Neutrophil (primary cell): ENCODE results near the gene SLC25A21.

Experiments used
- H3K27ac ChIP-seq: fragments of 200-600 bp; sonication (generic); 2 replicates; pipeline ENCODE4 v1.5.1; 2016; ENCODE audit warnings: mild to moderate bottlenecking, moderate library complexity
- H3K27me3 ChIP-seq: fragments of 200-600 bp; sonication (generic); 2 replicates; pipeline ENCODE4 v1.6.0; 2016; ENCODE audit warnings: mild to moderate bottlenecking
- H3K36me3 ChIP-seq: fragments of 200-600 bp; sonication (generic); 2 replicates; pipeline ENCODE4 v1.5.1; 2017
- H3K4me1 ChIP-seq, 2 experiments: fragments of 200-600 bp in 1 of 2; sonication (generic) in 1 of 2; 1 replicate in 1 of 2; 2 replicates in 1 of 2; pipeline versions ENCODE4 v1.5.1 to v1.6.1; 2013 to 2016; ENCODE audit warnings: low read depth in 1 of 2, low read length in 1 of 2, mild to moderate bottlenecking in 1 of 2, moderate library complexity in 1 of 2; ENCODE audit not compliant: control insufficient read depth in 1 of 2, insufficient read depth in 1 of 2
- H3K4me3 ChIP-seq, 2 experiments: fragments of 200-600 bp in 1 of 2; sonication (generic) in 1 of 2; 1 replicate in 1 of 2; 2 replicates in 1 of 2; pipeline ENCODE4 v1.5.1; 2013 to 2016; ENCODE audit warnings: low read depth in 1 of 2, low read length in 1 of 2, mild to moderate bottlenecking in 1 of 2, moderate library complexity in 1 of 2
- H3K9me3 ChIP-seq: fragments of 200-600 bp; sonication (generic); 2 replicates; pipeline ENCODE4 v1.5.1; 2016
- TF ChIP-seq, protein P1 (sequence below): fragments of 200-600 bp; sonication (generic); IDR thresholded peaks from 2 replicates; pipeline ENCODE4 v1.5.1; 2016; ENCODE audit warnings: antibody characterized with exemption

SLC25A21 gene

DNA sequence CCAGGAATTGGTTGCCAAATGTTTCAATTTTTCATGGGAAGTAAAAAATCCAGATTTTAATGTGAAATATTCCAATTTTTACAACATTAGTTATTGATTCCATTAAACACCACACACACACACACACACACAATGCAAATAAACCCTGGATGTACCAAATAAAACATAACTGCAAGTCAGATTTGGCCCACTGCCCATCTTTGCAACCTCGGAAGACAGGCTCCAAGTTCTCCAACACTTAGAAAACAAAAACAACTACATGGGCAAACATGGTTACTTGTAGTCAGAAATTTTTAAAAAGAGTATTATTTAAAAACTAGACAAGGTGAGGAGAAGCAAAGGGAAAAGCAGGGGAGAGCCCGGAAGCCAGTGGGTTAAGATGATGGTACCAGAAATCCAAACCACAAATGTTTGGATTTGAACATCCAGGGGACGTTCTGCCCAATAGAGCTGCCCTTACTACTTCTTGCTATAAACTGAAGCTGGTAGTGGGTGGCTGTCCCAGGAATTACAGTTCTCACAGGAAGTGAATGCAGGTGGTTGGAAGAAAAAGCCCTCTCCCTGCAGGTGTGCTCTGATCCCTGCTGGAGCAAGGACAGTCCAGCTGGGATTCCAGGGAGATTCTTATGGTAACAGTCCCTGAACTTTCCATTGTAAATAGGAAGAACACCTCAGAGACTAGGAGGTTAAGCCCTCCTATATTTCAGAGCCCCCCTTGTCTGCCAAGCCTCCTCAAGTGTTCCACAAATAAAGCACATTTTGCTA is 111.7 kb downstream of the SLC25A21 start:
- H3K36me3 ChIP-seq: no peaks in the 10 kb centered on the region
- no peaks in the 10 kb centered on the region for H3K4me1 ChIP-seq
- H3K9me3 ChIP-seq: no peaks in the 10 kb centered on the region
- H3K4me3 ChIP-seq: no peak overlapping the region
- no peak overlapping the region for H3K27ac ChIP-seq
- TF ChIP-seq, protein P1, sequence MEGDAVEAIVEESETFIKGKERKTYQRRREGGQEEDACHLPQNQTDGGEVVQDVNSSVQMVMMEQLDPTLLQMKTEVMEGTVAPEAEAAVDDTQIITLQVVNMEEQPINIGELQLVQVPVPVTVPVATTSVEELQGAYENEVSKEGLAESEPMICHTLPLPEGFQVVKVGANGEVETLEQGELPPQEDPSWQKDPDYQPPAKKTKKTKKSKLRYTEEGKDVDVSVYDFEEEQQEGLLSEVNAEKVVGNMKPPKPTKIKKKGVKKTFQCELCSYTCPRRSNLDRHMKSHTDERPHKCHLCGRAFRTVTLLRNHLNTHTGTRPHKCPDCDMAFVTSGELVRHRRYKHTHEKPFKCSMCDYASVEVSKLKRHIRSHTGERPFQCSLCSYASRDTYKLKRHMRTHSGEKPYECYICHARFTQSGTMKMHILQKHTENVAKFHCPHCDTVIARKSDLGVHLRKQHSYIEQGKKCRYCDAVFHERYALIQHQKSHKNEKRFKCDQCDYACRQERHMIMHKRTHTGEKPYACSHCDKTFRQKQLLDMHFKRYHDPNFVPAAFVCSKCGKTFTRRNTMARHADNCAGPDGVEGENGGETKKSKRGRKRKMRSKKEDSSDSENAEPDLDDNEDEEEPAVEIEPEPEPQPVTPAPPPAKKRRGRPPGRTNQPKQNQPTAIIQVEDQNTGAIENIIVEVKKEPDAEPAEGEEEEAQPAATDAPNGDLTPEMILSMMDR: no peak
- H3K27me3 ChIP-seq: no peaks in the 10 kb centered on the region

DNA sequence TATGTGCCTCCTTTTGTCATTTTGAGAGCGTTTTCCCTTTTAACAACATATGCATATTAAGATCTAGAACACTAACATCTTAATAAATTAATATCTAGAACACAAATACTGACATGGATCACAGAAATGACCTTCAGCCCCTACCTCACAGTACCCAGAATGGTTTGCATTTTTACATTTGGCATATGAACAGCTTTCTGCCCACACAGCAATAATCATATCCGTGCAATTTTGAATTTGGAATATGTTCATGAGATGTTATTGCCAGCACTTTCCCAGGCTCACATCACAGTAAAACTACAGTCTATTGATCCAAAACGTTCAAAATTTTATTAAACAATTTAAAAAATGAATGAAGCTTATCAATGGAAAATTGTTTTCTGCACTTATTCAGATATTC is 114.6 kb downstream of the SLC25A21 start:
- H3K4me1 ChIP-seq: no peaks in the 10 kb centered on the region
- TF ChIP-seq, protein P1: no peak
- no peaks in the 10 kb centered on the region for H3K27me3 ChIP-seq
- no peak overlapping the region for H3K4me3 ChIP-seq
- H3K9me3 ChIP-seq: no peaks in the 10 kb centered on the region
- H3K36me3 ChIP-seq: no peaks in the 10 kb centered on the region
- H3K27ac ChIP-seq: no peak overlapping the region

DNA sequence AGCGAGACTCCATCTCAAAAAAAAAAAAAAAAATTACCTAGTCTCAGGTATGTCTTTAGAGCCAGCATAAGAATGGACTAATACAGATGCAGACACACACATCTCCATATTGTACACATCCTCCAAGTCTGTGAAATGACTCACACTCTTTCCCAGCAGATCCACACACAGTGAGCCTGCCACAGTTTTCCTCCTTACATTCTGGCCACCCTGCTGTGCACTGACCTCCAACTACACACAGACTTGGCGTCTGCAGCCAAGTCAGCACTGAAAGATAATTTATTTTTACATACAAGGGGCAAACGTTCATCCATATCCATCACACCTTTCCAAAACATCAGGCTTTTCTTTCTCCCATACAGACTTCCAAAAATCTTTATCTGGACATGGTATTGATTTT is 115.9 kb downstream of the SLC25A21 start:
- Histone ChIP-seq H3K4me3 (no peak overlapping the region), H3K9me3 (no peaks in the 10 kb centered on the region), H3K36me3 (no peaks in the 10 kb centered on the region), H3K27ac (no peak overlapping the region), H3K27me3 (no peaks in the 10 kb centered on the region), H3K4me1 (no peaks in the 10 kb centered on the region)
- TF ChIP-seq, protein P1: no peak

DNA sequence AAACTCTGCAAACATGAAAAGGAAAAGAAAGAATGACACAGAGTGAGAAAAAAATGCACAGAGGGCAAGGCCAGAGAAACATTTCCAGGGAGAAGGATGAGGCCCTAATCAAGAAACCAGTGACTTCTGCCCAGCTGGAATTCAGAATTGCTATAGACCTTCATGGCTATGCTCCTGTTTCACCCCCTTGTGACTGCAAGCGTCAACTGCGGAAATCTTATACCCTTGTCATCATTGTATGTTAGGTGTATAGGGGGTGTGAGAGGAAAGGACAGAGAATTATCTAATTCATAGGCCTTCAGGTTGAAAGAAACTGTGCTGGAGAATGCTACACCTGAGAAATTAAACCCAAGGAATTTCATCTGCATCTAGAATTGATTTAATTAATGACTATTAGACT is 117.5 kb downstream of the SLC25A21 start:
- TF ChIP-seq, protein P1: no peak
- H3K36me3 ChIP-seq: no peaks in the 10 kb centered on the region
- H3K27me3 ChIP-seq: no peaks in the 10 kb centered on the region
- no peak overlapping the region for H3K27ac ChIP-seq
- H3K9me3 ChIP-seq: no peaks in the 10 kb centered on the region
- H3K4me1 ChIP-seq: no peaks in the 10 kb centered on the region
- H3K4me3 ChIP-seq: no peak overlapping the region

DNA sequence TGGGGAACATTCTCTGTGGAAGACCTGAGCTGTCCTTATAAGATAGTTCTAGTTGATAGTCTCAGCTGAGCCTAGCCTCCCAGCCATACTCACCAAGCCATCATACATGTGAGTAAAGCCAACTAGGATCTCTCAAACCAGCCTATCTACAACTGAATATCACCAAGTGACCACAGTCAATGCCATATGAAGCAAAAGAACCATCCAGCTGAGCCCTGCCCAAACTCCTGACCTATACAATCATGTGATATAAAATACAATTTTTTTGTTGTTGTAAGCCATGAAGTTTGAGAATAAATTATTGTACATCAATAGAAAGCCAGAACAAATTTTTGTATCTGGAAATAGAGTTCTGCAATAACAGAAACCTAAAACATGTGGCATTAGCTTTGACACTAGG is 118.3 kb downstream of the SLC25A21 start:
- no peaks in the 10 kb centered on the region for H3K9me3 ChIP-seq
- H3K27me3 ChIP-seq: no peaks in the 10 kb centered on the region
- no peak overlapping the region for H3K4me3 ChIP-seq
- no peak overlapping the region for H3K27ac ChIP-seq
- no peaks in the 10 kb centered on the region for H3K36me3 ChIP-seq
- TF ChIP-seq, protein P1: no peak
- no peaks in the 10 kb centered on the region for H3K4me1 ChIP-seq
